ENCODE results near the gene CYP24A1. TPM values are rescaled to one million over a fixed set of nuclear protein-coding genes. Genes with fewer than 3 reads are reported as not detected.

The CYP24A1 gene
- total and polyA plus RNA-seq, 2 of the 8 experiments (the other 6 are each of a cell fraction or from before 2014, with no cell fraction given), result not detected

GRCh38 chr20:54154439-54154838 is 19.3 kb downstream of the CYP24A1 start:
- Histone ChIP-seq H3K4ac (replicated peaks; ENCODE audit: insufficient read length, low read depth, low read length) (no peak overlapping the region), H4K20me1 (replicated peaks in 1 of 2; ENCODE audit: control insufficient read depth in 1 of 2, insufficient read depth in 2 of 2, low read length in 2 of 2) (no peaks in the 10 kb centered on the region), H3K4me3 (ENCODE audit: extremely low read depth in 1 of 4, insufficient read depth in 2 of 4, low read depth in 3 of 4, low read length in 4 of 4) (no peak overlapping the region), H4K91ac (replicated peaks; ENCODE audit: insufficient read length, low read length) (no peak overlapping the region), H2BK12ac (ENCODE audit: low read depth, low read length) (no peak overlapping the region), H3K4me2 (ENCODE audit: insufficient read depth in 1 of 2, low read depth in 2 of 2, low read length in 2 of 2) (no peak overlapping the region), H3K36me3 (ENCODE audit: control insufficient read depth in 2 of 4, insufficient read depth in 4 of 4, low read length in 3 of 4) (no peaks in the 10 kb centered on the region), H3K23me2 (ENCODE audit: low read depth, low read length) (no peaks in the 10 kb centered on the region), H3K79me1 (ENCODE audit: low read depth, low read length) (no peaks in the 10 kb centered on the region), H4K5ac (ENCODE audit: insufficient read length, low read depth, low read length) (no peak overlapping the region), H3K79me2 (ENCODE audit: control insufficient read depth in 1 of 2, insufficient read depth in 2 of 2, low read length in 2 of 2) (no peaks in the 10 kb centered on the region), H2BK15ac (ENCODE audit: low read length) (no peak overlapping the region), H3K23ac (ENCODE audit: insufficient read length) (no peak overlapping the region), H2AFZ (ENCODE audit: low read length) (no peak overlapping the region), H3K4me1 (replicated peaks in 1 of 4; ENCODE audit: control insufficient read depth in 3 of 4, insufficient read depth in 4 of 4, low read length in 3 of 4) (0 out of 7 replicates have a peak, but pooled peaks cover 0 to 5% (median 0%) of the 10 kb centered on the region in 4 experiments), H2BK120ac (replicated peaks; ENCODE audit: low read depth, low read length) (no peak overlapping the region), H3K27me3 (replicated peaks in 1 of 4; ENCODE audit: control insufficient read depth in 3 of 4, extremely low read depth in 1 of 4, insufficient read depth in 3 of 4, low read length in 3 of 4) (no peaks in the 10 kb centered on the region), H3K27ac (ENCODE audit: low read depth, low read length) (no peak overlapping the region), H2AK5ac (ENCODE audit: low read depth, low read length) (no peak overlapping the region), H3K9me3 (ENCODE audit: insufficient read depth in 2 of 2, low read depth in 1 of 2, low read length in 1 of 2) (no peaks in the 10 kb centered on the region), H3K18ac (ENCODE audit: extremely low read depth, low read length) (no peak overlapping the region), H3K56ac (replicated peaks; ENCODE audit: insufficient read length, low read depth, low read length) (no peak overlapping the region), H3K9ac (replicated peaks in 1 of 4; ENCODE audit: extremely low read depth in 1 of 4, low read depth in 3 of 4, low read length in 3 of 4) (no peak overlapping the region), H4K8ac (ENCODE audit: extremely low read depth, insufficient read depth, low read length) (no peak overlapping the region), H2BK5ac (ENCODE audit: low read depth, low read length) (no peak overlapping the region), H2BK20ac (ENCODE audit: low read length) (no peak overlapping the region), H3K14ac (ENCODE audit: insufficient read length) (no peak overlapping the region)
- TF ChIP-seq EZH2 (IDR thresholded peaks at IDR 0.05; ENCODE audit: low read depth, low read length, severe bottlenecking) (no peak), POU5F1 (IDR thresholded peaks at IDR 0.05; ENCODE audit: low read depth, low read length) (no peak), YY1 (IDR thresholded peaks at IDR 0.05; ENCODE audit: low read depth, low read length) (no peak), RNF2 (IDR thresholded peaks at IDR 0.05; ENCODE audit: borderline replicate concordance, low read depth, low read length, missing control alignments, poor library complexity, severe bottlenecking) (no peak), CHD2 (IDR thresholded peaks at IDR 0.05; ENCODE audit: low read length) (no peak), MAFK (IDR thresholded peaks at IDR 0.05; ENCODE audit: low read depth, low read length) (no peak), KDM5A (IDR thresholded peaks at IDR 0.05; ENCODE audit: low read length) (no peak)
- ChIA-PET CTCF (ENCODE audit: partially characterized antibody) (interaction anchor here (0.6 to 1.8 kb wide), 3 partner anchors 11 to 50 kb away, joined by 3 to 5 read pairs (median 3); no protein-coding TSS in a partner anchor), POLR2A (ENCODE audit: partially characterized antibody) (no interaction called here)
- 90% methylated on average over 2 of the region's 2 CpGs; no CpG with 5 or more reads in 1 of the 2 experiments for WGBS, 2 experiments (ENCODE audit: extremely low coverage in 1 of 2, insufficient coverage in 1 of 2, insufficient read length in 1 of 2, insufficient replicate concordance in 2 of 2, low coverage in 1 of 2, low lambda C conversion rate in 2 of 2, missing lambda C conversion rate in 1 of 2)
- no peak for DNase-seq (ENCODE audit: low read depth in 1 of 2, low spot score in 2 of 2)
- no peak for FAIRE-seq
